SK-N-MC (cell line): ENCODE measurements around the gene SKOR1.

Experiments used
- EZH2 ChIP-seq: fragments of 200-600 bp; sonication (generic); IDR thresholded peaks from one replicate; pipeline ENCODE4 v1.6.1; 2017; ENCODE audit warnings: antibody characterized with exemption
- FOXP2 ChIP-seq: optimal IDR thresholded peaks from 2 replicates; pipeline ENCODE3; 2011; ENCODE audit warnings: mild to moderate bottlenecking, moderate library complexity; ENCODE audit not compliant: insufficient read depth; ENCODE audit errors: extremely low read length, control extremely low read depth
- POLR2AphosphoS5 ChIP-seq: IDR thresholded peaks from 2 replicates; pipeline ENCODE4 v1.6.1; 2012; ENCODE audit warnings: mild to moderate bottlenecking, low read depth, low read length, borderline replicate concordance

DNA sequence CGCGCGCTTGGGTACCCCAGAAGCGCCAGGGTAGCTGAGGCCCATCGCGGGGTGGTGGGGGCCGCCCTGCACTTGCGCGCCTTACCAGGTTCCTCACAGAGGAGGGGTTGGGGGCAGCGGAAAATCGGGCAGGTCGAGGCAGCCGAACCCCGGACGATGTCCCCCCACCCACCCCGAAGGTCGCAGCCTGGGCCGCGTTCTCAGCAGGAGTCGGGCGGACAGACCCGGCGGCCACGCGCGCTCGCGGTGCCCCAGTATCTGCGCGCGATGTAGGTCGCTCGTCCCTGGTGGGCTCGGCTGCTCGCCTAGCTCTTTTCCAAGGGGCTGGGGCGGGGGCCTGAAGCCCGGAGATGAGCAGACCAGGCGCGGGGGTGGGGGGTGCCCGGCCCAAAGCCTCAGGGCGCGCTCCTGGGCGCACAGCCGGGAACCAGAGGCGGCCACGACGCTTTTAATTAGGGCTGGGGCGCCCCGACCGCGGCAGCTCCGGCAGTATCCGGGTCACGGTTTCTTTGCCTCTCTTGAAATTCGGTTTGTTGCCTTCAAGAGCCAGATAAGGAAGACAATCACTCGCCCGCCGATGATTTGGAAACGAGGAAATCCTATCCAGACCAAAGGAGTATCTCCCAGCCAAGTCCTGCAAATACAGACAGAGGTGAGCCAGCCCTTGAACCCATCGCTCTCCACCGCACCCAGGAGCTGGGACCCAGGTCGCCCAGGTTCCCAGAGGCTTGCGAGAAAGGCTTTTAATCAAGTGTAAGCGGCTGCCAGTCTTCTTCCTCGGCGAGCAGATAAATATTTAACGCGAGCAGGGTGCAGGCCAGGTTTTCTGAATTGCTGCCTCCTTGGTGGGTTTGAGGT is 4.6 kb downstream of the SKOR1 start:
- TF ChIP-seq POLR2AphosphoS5, result no peak
- TF ChIP-seq EZH2, result no peak
- TF ChIP-seq FOXP2, result no peak
